ENCODE data around the gene FKBP8.

Gene FKBP8

GRCh38 chr19:18483119-18483890, 60.1 kb downstream of the FKBP8 start:
- no peak for DNase-seq (ENCODE audit: low read depth)
